ENCODE results near the gene KRTAP4-9. TPM values are rescaled to one million over a fixed set of nuclear protein-coding genes. Genes with fewer than 3 reads are reported as not detected.

Gene KRTAP4-9
- polyA plus RNA-seq, 2 of the 4 experiments (the other 2 are of a cell fraction) = not detected

- TF ChIP-seq CHD2 (IDR thresholded peaks at IDR 0.05; ENCODE audit: low read length, partially characterized antibody) (no peak), PHF8 (IDR thresholded peaks at IDR 0.05; ENCODE audit: borderline replicate concordance, low read depth) (no peak), RARB (CRISPR knock-in tag; IDR thresholded peaks at IDR 0.05) (no peak)
Observed at GRCh38 chr17:41141361-41141760, 36.2 kb downstream of the KRTAP4-9 start (continued).

GRCh38 chr17:41144846-41145245 is 39.7 kb downstream of the KRTAP4-9 start:
- Histone ChIP-seq H3K9me3 (peaks cover 35% of the 10 kb centered on the region), H3K4me3 (no peak overlapping the region), H3K27ac (no peak overlapping the region), H3K4me2 (no peak overlapping the region), H3K4me1 (no peaks in the 10 kb centered on the region)
- DNase-seq (ENCODE audit: low read depth in 1 of 2, low spot score in 1 of 2) (no peak), FAIRE-seq (no peak), ATAC-seq (no peak)
- POLR2A ChIA-PET = no interaction called here
- WGBS (ENCODE audit: missing lambda C conversion rate) = 61% methylated on average over 1 of the region's 1 CpG
- CTCF ChIA-PET = no interaction called here
- no peak for TF ChIP-seq RAD21 (conservative IDR thresholded peaks at IDR 0.05 in 1 of 2, IDR thresholded peaks at IDR 0.05 in 1 of 2)

DNA sequence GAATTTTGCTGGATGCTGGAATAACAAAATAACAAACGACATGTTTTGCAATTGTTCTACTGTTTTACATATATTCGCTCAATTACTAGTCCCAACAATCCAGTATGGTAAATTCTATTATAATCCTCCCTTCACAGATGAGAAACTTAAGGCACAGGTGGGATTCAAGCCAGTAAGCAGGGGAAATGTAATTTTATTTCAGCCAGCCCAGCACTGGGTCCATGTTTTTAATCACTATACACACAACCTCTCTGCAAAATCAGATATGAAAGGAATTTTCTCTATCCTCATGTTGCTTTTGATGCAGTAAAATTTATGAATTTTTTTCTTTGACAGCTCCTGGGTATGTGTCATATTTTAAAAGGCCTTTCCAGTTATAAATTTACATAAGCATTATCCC is 40.1 kb downstream of the KRTAP4-9 start:
- 49% methylated on average over 2 of the region's 2 CpGs for WGBS (ENCODE audit: missing lambda C conversion rate)
- no peak for FAIRE-seq
- H3K9me3 ChIP-seq = peaks cover 31% of the 10 kb centered on the region
- H3K4me2 ChIP-seq = no peak overlapping the region
- no peak overlapping the region for H3K27ac ChIP-seq
- ATAC-seq = no peak
- DNase-seq (ENCODE audit: low read depth in 1 of 2, low spot score in 1 of 2) = no peak
- H3K4me3 ChIP-seq = no peak overlapping the region
- CTCF ChIA-PET = no interaction called here
- no peaks in the 10 kb centered on the region for H3K4me1 ChIP-seq
- POLR2A ChIA-PET = no interaction called here
- TF ChIP-seq SREBF2 (IDR thresholded peaks at IDR 0.05) = no peak
- no peak for TF ChIP-seq CHD2 (IDR thresholded peaks at IDR 0.05; ENCODE audit: low read length, partially characterized antibody)
- TF ChIP-seq PHF8 (IDR thresholded peaks at IDR 0.05; ENCODE audit: borderline replicate concordance, low read depth) = no peak
- no peak for TF ChIP-seq TP53 (CRISPR knock-in tag; IDR thresholded peaks at IDR 0.05)

DNA sequence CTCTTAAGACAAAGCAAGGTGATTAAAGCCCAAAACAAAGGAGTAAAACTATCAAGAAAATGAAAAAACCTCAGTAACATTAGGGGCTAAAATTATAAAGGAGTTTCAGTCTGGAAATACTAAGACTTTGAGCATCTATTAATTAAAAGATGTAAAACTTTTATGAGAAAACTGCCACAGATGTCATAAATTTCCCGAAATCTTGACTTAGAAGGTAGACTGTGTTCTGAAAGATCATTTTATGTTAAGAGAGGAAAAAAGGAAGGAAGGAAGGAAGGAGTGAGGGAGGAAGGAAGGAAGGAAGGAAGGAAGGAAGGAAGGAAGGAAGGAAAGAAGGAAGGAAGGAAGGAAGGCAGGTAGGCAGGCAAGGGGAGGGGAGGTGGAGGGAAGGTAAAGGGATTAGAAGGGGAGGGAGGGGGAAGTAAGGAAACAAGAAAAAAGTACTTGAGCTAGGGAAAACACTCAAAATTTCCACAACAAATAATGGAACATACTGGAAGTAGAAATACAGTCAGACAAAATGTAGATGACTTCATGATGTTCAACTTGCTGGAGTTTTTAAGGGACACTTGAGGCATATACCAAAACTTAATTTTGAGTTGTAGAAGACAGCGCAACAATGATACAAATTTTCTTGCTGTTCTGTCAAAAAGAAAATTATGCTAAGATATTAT is 42.5 kb downstream of the KRTAP4-9 start:
- TF ChIP-seq MYC (IDR thresholded peaks at IDR 0.05; ENCODE audit: borderline replicate concordance, low read length) = no peak
- TF ChIP-seq POLR2A (IDR thresholded peaks at IDR 0.05; ENCODE audit: low read length) = no peak
- no peak for TF ChIP-seq CBX8 (IDR thresholded peaks at IDR 0.05)
- TF ChIP-seq CHD4 (IDR thresholded peaks at IDR 0.05; ENCODE audit: borderline replicate concordance) = no peak
- TF ChIP-seq ESRRA (IDR thresholded peaks at IDR 0.05; ENCODE audit: borderline replicate concordance, low read length) = no peak
- no peak for TF ChIP-seq FOSB (CRISPR knock-in tag; IDR thresholded peaks at IDR 0.05)
- no peak for TF ChIP-seq ZFP36 (IDR thresholded peaks at IDR 0.05; ENCODE audit: borderline replicate concordance, partially characterized antibody)
- TF ChIP-seq NFE2L2 (conservative IDR thresholded peaks at IDR 0.05; ENCODE audit: low read length) = no peak
- TF ChIP-seq ZSCAN20 (CRISPR knock-in tag; IDR thresholded peaks at IDR 0.05) = no peak
- no peak for TF ChIP-seq RAD21 (conservative IDR thresholded peaks at IDR 0.05 in 1 of 2, IDR thresholded peaks at IDR 0.05 in 1 of 2)
- no peak for TF ChIP-seq PBX3 (IDR thresholded peaks at IDR 0.05)
- TF ChIP-seq HOXB5 (CRISPR knock-in tag; IDR thresholded peaks at IDR 0.05) = no peak
- TF ChIP-seq ZNF302 (CRISPR knock-in tag; IDR thresholded peaks at IDR 0.05) = no peak
- TF ChIP-seq HMGXB4 (CRISPR knock-in tag; IDR thresholded peaks at IDR 0.05; ENCODE audit: borderline replicate concordance) = no peak
- no peak for TF ChIP-seq HOXB13 (CRISPR knock-in tag; IDR thresholded peaks at IDR 0.05; ENCODE audit: low read depth)
- no peak for TF ChIP-seq E2F6 (IDR thresholded peaks at IDR 0.05; ENCODE audit: borderline replicate concordance, low read depth)
- no peak for TF ChIP-seq MAZ (IDR thresholded peaks at IDR 0.05; ENCODE audit: borderline replicate concordance, low read depth, low read length)
- TF ChIP-seq ATOH8 (CRISPR knock-in tag; IDR thresholded peaks at IDR 0.05; ENCODE audit: low read depth) = no peak
- TF ChIP-seq NPAS2 (CRISPR knock-in tag; IDR thresholded peaks at IDR 0.05; ENCODE audit: borderline replicate concordance) = no peak
- no peak for TF ChIP-seq MAFK (IDR thresholded peaks at IDR 0.05; ENCODE audit: partially characterized antibody)
- no peak for FAIRE-seq
- Histone ChIP-seq H3K4me1 (no peaks in the 10 kb centered on the region), H3K4me2 (no peak overlapping the region), H3K4me3 (no peak overlapping the region), H3K27ac (no peak overlapping the region), H3K9me3 (peaks cover 9% of the 10 kb centered on the region; the same call in 2 of the 3 replicates)
- DNase-seq (ENCODE audit: low read depth in 1 of 2, low spot score in 1 of 2) = no peak
- 75% methylated on average over 2 of the region's 2 CpGs for WGBS (ENCODE audit: missing lambda C conversion rate)
- no peak for ATAC-seq
- ChIA-PET CTCF (interaction anchor here (0.6 to 0.8 kb wide), 2 partner anchors 12 to 75 kb away, joined by 3 read pairs; no protein-coding TSS in a partner anchor), POLR2A (no interaction called here)
